NCI-H2171 (cell line): ENCODE measurements around the gene RNF166.

Source experiments
- DNase-seq: peaks from one replicate; lab custom pipeline; 2025; lab: John Stamatoyannopoulos, UW

The RNF166 gene

GRCh38 chr16:88692861-88693260 is 13.3 kb downstream of the RNF166 start:
- no peak for DNase-seq

GRCh38 chr16:88691924-88692560 is 14.2 kb downstream of the RNF166 start:
- no peak for DNase-seq

DNA sequence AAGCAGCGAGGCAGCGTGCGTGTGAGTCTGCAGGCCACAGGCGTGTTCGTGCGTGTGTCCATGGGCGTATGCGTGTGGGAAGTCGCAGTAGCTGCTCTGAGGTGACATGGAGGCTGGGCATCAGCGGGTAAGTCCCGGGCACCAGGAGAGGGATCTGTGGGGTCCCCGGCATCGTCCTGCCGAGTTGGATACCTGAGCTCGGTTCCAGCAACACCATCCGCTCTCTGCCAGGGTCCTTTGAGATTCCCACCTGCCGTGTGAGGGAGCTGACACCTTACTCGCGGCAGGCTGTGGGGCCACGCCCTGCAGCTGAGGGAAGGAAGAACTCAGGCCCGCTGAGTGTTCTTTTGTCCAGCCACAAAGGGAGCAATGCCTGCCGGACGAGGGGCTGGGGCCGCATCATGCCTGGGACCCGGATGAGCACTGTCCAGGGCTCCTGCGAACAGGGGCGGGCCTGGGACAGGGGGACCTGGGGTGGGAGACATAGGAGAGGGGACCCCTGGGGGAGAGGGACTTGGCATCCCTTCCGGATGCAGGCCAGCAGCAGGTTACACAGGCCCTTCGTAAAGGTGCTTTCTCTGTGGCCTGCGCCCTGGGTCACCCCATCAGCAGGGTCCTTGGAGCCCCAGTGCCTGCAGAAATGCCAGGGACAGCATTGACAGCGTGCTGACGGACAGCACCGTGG is 14.9 kb downstream of the RNF166 start:
- DNase-seq = no peak

GRCh38 chr16:88690341-88691128 is 15.7 kb downstream of the RNF166 start:
- no peak for DNase-seq

GRCh38 chr16:88688013-88688778 is 18.0 kb downstream of the RNF166 start:
- DNase-seq = peak; percentile 90

DNA sequence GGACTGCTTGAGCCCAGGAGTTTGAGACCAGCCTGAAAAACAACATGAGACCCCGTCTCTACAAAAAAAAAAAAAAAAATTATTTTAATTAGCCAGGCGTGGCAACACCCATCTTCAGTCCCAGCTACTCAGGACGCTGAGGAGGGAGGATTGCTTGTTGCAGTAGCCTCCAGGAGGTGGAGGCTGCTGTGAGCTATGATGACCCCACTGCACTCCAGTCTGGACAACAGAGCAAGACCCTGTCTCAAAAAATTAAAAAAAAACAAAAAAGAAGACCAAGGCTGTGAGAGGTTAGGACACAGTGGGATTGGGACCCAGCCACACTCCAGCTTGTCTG is 18.6 kb downstream of the RNF166 start:
- DNase-seq = peak; percentile 22

GRCh38 chr16:88687254-88687576 is 19.0 kb downstream of the RNF166 start:
- DNase-seq = no peak

GRCh38 chr16:88686439-88687253 is 19.6 kb downstream of the RNF166 start, which contains the start of gene SNAI3:
Gene SNAI3 (minus strand): TSS chr16:88686507. CDS start chr16:88686406, 101 bp downstream.
- DNase-seq = peak; percentile 81

DNA sequence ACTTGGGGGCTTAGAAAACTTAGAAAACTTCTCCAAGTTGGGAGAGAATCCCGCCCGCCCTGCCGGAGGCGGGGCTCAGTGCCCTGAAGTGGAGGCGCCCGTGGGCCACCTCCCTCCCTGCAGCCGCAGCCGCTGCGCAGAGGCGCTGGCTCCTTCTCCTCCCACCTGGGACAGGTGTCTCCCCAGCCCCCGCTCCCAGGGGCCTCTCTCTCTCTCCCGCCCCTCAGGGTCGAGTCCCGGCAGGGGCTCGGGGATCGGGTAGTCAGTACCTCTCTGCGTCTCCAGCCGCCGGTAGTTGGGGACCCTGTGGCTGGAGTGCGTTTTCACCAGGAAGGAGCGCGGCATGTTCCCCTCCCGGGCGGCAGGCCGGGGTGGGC is 20.2 kb downstream of the RNF166 start:
- peak; percentile 59 for DNase-seq

DNA sequence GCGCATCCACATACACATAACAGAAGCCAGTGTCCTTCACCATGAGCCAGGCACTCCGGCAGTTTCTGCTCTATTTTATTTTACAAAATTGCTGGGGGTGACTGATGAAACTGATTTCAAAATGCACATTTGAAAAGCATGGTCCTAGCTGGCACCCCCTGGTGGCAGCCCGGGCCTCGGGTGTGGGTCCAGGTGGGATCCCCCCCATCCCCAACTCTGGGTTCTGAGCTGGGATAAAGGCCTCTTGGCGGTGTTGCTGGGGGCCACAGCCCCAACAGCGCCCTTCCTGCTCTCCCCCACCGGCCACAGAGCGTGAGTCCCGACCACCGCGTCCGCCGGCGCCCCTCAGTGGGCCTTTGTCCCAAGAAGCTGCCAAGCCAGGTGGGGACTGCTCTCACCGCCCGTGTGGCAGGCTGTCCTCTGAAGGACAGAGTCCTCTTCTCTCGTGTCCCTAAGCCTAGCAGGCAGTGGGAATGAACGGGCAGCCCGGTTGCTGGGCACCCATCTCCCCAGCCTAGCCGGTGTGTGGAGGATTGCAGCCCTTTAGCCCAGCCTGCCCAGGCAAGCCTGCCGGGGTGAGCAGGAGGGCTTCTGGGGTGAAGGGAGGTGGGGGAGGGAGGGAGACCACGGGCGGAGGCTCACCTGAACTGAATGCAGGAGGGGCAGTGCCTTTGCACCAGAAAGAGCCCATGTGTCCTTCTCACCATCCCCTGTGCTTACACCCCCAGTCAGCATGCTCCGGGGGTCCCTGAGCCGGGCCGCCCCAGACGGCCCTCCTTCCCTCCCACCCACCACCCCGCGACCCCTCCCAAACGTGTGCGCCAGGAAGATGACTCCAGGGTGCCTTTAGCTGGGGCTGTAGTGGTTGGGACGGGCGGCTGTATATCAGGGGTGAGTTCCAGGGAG is 20.8 kb downstream of the RNF166 start:
- DNase-seq = no peak

- DNase-seq = no peak
These were observed 21.5 kb downstream of the RNF166 start for GRCh38 chr16:88684569-88685155.

GRCh38 chr16:88681709-88682451 is 24.3 kb downstream of the RNF166 start:
- DNase-seq = no peak

GRCh38 chr16:88681084-88681680 is 25.0 kb downstream of the RNF166 start:
- no peak for DNase-seq

- DNase-seq = no peak
These were observed 25.6 kb downstream of the RNF166 start for GRCh38 chr16:88680554-88681083.

- DNase-seq = no peak
These were observed 27.8 kb downstream of the RNF166 start for GRCh38 chr16:88678224-88678979.

GRCh38 chr16:88677721-88678120 is 28.5 kb downstream of the RNF166 start:
- DNase-seq = no peak

GRCh38 chr16:88676502-88677242 is 29.5 kb downstream of the RNF166 start:
- DNase-seq = no peak
